Measurements from ENCODE around the gene C1orf232. TPM values are rescaled to one million over a fixed set of nuclear protein-coding genes. Genes with fewer than 3 reads are reported as not detected.

Gene C1orf232
- total and polyA plus RNA-seq, 2 donors (not counting 3 experiments of a cell fraction or from before 2014, with no cell fraction given): not detected

DNA sequence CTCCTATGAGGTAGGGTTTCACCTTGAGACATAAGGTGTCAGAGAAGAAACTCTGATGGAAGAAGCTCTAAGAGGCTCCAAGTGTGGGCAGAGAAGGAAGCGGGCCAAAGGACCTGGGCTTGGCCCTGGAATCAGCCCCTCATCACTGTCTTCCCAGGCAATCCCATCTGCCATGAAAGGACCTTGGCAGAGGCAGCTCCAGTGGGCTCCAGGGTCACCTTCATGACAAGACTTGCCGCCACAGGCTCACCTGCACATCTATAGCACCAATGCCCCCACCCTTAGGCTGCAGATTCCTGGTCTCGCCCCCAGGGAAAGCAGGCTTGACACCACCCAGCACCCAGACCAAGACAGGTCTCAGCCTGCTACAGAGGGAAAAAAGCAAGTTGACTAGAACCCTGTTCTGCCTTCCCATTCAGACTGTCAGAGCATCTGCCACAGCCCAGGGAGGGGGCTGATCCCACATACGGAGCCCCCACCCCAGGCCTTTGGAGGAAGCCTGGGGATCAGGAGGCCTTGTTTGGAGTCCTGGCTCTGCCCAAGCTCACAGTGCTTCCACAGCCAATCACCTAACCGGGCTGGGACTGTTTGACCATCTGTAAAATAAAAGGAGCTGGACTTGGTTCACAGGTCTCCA, 10.4 kb downstream of the C1orf232 start:
- Histone ChIP-seq H3K4me3 (replicated peaks in 1 of 3; ENCODE audit: insufficient read depth in 1 of 3, low read depth in 1 of 3, low read length in 3 of 3) (peak overlapping the region in 2 of 3 experiments; percentile 31 to 45), H3K9me1 (replicated peaks; ENCODE audit: control insufficient read depth, extremely low read depth, insufficient read depth, low read length) (no peaks in the 10 kb centered on the region), H3K4me1 (ENCODE audit: control insufficient read depth, extremely low read depth, insufficient read depth, low read length) (peaks cover 54% of the 10 kb centered on the region), H3K36me3 (ENCODE audit: control insufficient read depth in 2 of 2, extremely low read depth in 1 of 2, insufficient read depth in 2 of 2, low read length in 2 of 2) (peaks cover 0 to 4% of the 10 kb centered on the region in 2 experiments), H3K79me2 (ENCODE audit: control insufficient read depth, insufficient read depth, low read length) (no peaks in the 10 kb centered on the region), H4K20me1 (replicated peaks; ENCODE audit: control insufficient read depth, extremely low read depth, insufficient read depth, low read length) (no peaks in the 10 kb centered on the region), H3K9me3 (replicated peaks; ENCODE audit: control insufficient read depth, insufficient read depth, low read length) (no peaks in the 10 kb centered on the region), H3K4me2 (ENCODE audit: insufficient read depth, low read length) (no peak overlapping the region), H3K9ac (replicated peaks; ENCODE audit: extremely low read depth, insufficient read depth, low read length) (no peak overlapping the region), H2AFZ (ENCODE audit: low read depth, low read length) (peak overlapping the region; percentile 26), H3K27ac (ENCODE audit: insufficient read depth, low read depth, low read length) (no peak overlapping the region), H3K27me3 (ENCODE audit: control insufficient read depth in 2 of 2, insufficient read depth in 2 of 2, low read length in 2 of 2) (no peaks in the 10 kb centered on the region)
- CTCF ChIA-PET: interaction anchor here (0.7 to 5.6 kb wide), 8 partner anchors 9 to 327 kb away, joined by 3 to 69 read pairs (median 4); partner anchors contain the start of genes C1orf232 and ZNF593
- DNase-seq (ENCODE audit: low read depth, low spot score) (no peak), FAIRE-seq (no peak)
- intact Hi-C loops (cut with micrococcal nuclease): loop anchor here (10.0 kb wide), 1 partner anchor 254 kb away; the partner anchor contains the start of gene STMN1
- TF ChIP-seq POLR2AphosphoS5 (IDR thresholded peaks at IDR 0.05; ENCODE audit: insufficient read depth, low read depth, low read length): no peak
- TF ChIP-seq GATA2 (IDR thresholded peaks at IDR 0.05; ENCODE audit: insufficient read depth, insufficient read length, low read depth, low read length): no peak
- TF ChIP-seq, protein P1, sequence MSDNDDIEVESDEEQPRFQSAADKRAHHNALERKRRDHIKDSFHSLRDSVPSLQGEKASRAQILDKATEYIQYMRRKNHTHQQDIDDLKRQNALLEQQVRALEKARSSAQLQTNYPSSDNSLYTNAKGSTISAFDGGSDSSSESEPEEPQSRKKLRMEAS (IDR thresholded peaks at IDR 0.05; ENCODE audit: insufficient read depth, insufficient read length): no peak
- dilution Hi-C loops (cut with MboI; ENCODE audit: extremely low pct_ligation_motif_present, low sequenced_read_pairs): no loop called here
- BruUV-seq (replicated peaks): no TSS peak
- POLR2A ChIA-PET: no interaction called here

DNA sequence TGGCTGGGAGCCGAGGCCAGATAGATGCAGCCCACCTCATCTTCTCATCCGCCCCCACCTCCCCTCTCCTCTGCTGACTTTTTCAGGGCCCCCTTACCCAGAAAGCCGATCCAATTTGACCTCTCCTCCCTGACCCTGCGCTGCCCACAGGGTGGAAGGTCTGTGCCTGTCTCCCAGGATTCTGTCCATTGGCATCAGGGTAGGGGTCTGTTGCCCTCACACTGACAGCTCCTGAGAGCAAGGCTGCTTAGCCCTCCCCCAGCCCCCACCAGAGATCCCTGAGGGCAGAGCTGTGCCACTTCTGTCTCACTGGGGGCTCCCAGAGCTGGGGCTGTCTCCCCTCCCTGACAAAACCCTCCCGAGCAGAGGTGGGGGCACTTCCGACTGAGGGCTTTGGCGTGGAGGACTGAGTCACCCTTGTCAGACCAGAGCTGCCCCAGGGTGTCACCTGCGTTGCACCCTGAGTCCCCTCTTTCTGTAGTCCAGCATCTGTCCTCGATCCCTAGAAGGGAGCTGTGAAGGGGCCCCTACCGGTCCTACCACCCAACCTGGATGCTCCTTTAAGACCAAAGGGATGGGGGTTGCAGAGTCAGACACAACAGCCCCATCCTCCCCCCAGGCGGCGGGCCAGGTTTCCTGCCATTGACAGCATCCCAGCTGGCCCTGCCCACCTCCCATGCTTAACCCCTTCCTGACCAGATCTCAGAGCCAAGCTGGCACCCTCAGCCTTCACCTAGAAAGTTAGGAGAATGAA, 12.3 kb downstream of the C1orf232 start:
- H3K4me3 ChIP-seq (replicated peaks in 1 of 3; ENCODE audit: insufficient read depth in 1 of 3, low read depth in 1 of 3, low read length in 3 of 3): peak overlapping the region in 2 of 3 experiments; percentile 8 to 12
- TF ChIP-seq, protein P2, sequence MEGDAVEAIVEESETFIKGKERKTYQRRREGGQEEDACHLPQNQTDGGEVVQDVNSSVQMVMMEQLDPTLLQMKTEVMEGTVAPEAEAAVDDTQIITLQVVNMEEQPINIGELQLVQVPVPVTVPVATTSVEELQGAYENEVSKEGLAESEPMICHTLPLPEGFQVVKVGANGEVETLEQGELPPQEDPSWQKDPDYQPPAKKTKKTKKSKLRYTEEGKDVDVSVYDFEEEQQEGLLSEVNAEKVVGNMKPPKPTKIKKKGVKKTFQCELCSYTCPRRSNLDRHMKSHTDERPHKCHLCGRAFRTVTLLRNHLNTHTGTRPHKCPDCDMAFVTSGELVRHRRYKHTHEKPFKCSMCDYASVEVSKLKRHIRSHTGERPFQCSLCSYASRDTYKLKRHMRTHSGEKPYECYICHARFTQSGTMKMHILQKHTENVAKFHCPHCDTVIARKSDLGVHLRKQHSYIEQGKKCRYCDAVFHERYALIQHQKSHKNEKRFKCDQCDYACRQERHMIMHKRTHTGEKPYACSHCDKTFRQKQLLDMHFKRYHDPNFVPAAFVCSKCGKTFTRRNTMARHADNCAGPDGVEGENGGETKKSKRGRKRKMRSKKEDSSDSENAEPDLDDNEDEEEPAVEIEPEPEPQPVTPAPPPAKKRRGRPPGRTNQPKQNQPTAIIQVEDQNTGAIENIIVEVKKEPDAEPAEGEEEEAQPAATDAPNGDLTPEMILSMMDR (IDR thresholded peaks at IDR 0.05; ENCODE audit: extremely low read depth in 1 of 2, insufficient read depth in 1 of 2, low read depth in 1 of 2, low read length in 2 of 2): no peak
- TF ChIP-seq JUN (IDR thresholded peaks at IDR 0.05; ENCODE audit: borderline replicate concordance, insufficient read depth, insufficient read length, low read depth) (no peak), POLR2AphosphoS5 (IDR thresholded peaks at IDR 0.05; ENCODE audit: insufficient read depth, low read depth, low read length) (peak; percentile 27), POLR2A (IDR thresholded peaks at IDR 0.05; ENCODE audit: low read depth, low read length) (peak; percentile 44), FOS (IDR thresholded peaks at IDR 0.05; ENCODE audit: borderline replicate concordance, insufficient read depth, low read length) (peak; percentile 43)
- intact Hi-C loops (cut with micrococcal nuclease) (loop anchor here (10.0 kb wide), 1 partner anchor 252 kb away; the partner anchor contains the start of gene STMN1), dilution Hi-C loops (cut with MboI; ENCODE audit: extremely low pct_ligation_motif_present, low sequenced_read_pairs) (no loop called here)
- no peak overlapping the region for H3K9ac ChIP-seq (replicated peaks; ENCODE audit: extremely low read depth, insufficient read depth, low read length)
- peak overlapping the region; percentile 41 for H3K4me2 ChIP-seq (ENCODE audit: insufficient read depth, low read length)
- ChIA-PET CTCF (interaction anchor here (0.6 to 5.6 kb wide), 13 partner anchors 9 to 336 kb away, joined by 3 to 69 read pairs (median 5); partner anchors contain the start of genes C1orf232, CEP85 and ZNF593), POLR2A (no interaction called here)
- DNase-seq (ENCODE audit: low read depth, low spot score) (peak; percentile 67), FAIRE-seq (peak; percentile 75)
- H3K9me3 ChIP-seq (replicated peaks; ENCODE audit: control insufficient read depth, insufficient read depth, low read length): no peaks in the 10 kb centered on the region
- peak overlapping the region; percentile 46 for H3K27ac ChIP-seq (ENCODE audit: insufficient read depth, low read depth, low read length)
- BruUV-seq (replicated peaks): no TSS peak
- peak overlapping the region; percentile 51 for H2AFZ ChIP-seq (ENCODE audit: low read depth, low read length)
- no peaks in the 10 kb centered on the region for H3K27me3 ChIP-seq (ENCODE audit: control insufficient read depth in 2 of 2, insufficient read depth in 2 of 2, low read length in 2 of 2)
- H3K9me1 ChIP-seq (replicated peaks; ENCODE audit: control insufficient read depth, extremely low read depth, insufficient read depth, low read length): no peaks in the 10 kb centered on the region
- H4K20me1 ChIP-seq (replicated peaks; ENCODE audit: control insufficient read depth, extremely low read depth, insufficient read depth, low read length): no peaks in the 10 kb centered on the region
- peaks cover 52% of the 10 kb centered on the region for H3K4me1 ChIP-seq (ENCODE audit: control insufficient read depth, extremely low read depth, insufficient read depth, low read length)
- no peaks in the 10 kb centered on the region for H3K79me2 ChIP-seq (ENCODE audit: control insufficient read depth, insufficient read depth, low read length)
- no peaks in the 10 kb centered on the region for H3K36me3 ChIP-seq (ENCODE audit: control insufficient read depth in 2 of 2, extremely low read depth in 1 of 2, insufficient read depth in 2 of 2, low read length in 2 of 2)
